Heart right ventricle (tissue), 16 donors: ENCODE measurements around the gene GUCY2D. TPM values are rescaled to one million over a fixed set of nuclear protein-coding genes. Genes with fewer than 3 reads are reported as not detected.

Experiments
- ATAC-seq, 8 donors: fragments of 200-7000 bp; cut with Tn5 transposase; one replicate each; pipeline ENCODE4 v1.9.1; 2020; ENCODE audit warnings: mild to moderate bottlenecking in 8 of 8, moderate library complexity in 8 of 8, moderate number of reproducible peaks in 1 of 8
- DNase-seq, 2 donors: peaks; one replicate each; pipeline ENCODE4 v3.0.0-alpha.2; 2020
- H3K27ac ChIP-seq, 10 donors: fragments of 200-600 bp; sonication (generic) in 2 of 10; one replicate each; pipeline versions ENCODE4 v1.5.0 to v1.8.0; 2020 to 2022; ENCODE audit warnings: mild to moderate bottlenecking in 3 of 10
- H3K27me3 ChIP-seq, 7 donors: fragments of 200-600 bp; one replicate each; pipeline ENCODE4 v1.8.0; 2021 to 2022; ENCODE audit warnings: mild to moderate bottlenecking in 2 of 7
- H3K36me3 ChIP-seq, 9 donors: fragments of 200-600 bp; sonication (generic) in 1 of 9; one replicate each; pipeline versions ENCODE4 v1.5.0 to v1.8.0; 2020 to 2022; ENCODE audit warnings: mild to moderate bottlenecking in 2 of 9
- H3K4me1 ChIP-seq, 9 donors: fragments of 200-600 bp; sonication (generic) in 1 of 9; one replicate each; pipeline versions ENCODE4 v1.5.0 to v1.8.0; 2020 to 2022; ENCODE audit warnings: mild to moderate bottlenecking in 4 of 9
- H3K4me3 ChIP-seq, 10 donors: fragments of 200-600 bp; sonication (generic) in 2 of 10; one replicate each; pipeline versions ENCODE4 v1.5.0 to v1.8.0; 2020 to 2022; ENCODE audit warnings: mild to moderate bottlenecking in 7 of 10, moderate library complexity in 2 of 10
- H3K9me3 ChIP-seq, 11 donors: fragments of 200-600 bp in 10 of 11; sonication (generic) in 2 of 11; one replicate each; pipeline versions ENCODE4 v1.5.0 to v1.8.0; 2013 to 2022; ENCODE audit warnings: mild to moderate bottlenecking in 2 of 11, control low read depth in 1 of 11, moderate library complexity in 1 of 11
- WGBS, 2 donors: extraction: QIAGEN DNeasy Blood & Tissue Kit; methylation state at CpG; one replicate each; pipeline ENCODE4 v1.1.7; 2013; ENCODE audit warnings: inconsistent platforms in 1 of 2; 5-methylcytosine and 5-hydroxymethylcytosine counted together
- intact Hi-C, 10 donors: fragments of 100-400 bp; cut with DNase I; formaldehyde crosslinking; loops; one replicate each; pipeline versions ENCODE4 v1.11.1 to v1.14.2; 2022
- polyA plus RNA-seq, 2 donors: library from polyadenylated mRNA; stranded (reverse); fragments of 200-250 nt; gene quantifications; one replicate each; pipeline ENCODE4 v1.2.3, GENCODE V29; 2013
- total RNA-seq, 10 donors: library from RNA; stranded (reverse); fragmentation: NEBNext Ultra II Directional in 3 of 10; extraction: Animal tissue kit (Norgen Biotek cat#: 25700) in 3 of 10; gene quantifications; one replicate each; pipeline versions ENCODE4 v1.2.1 to v1.2.4, GENCODE V29; 2021 to 2023
- TF ChIP-seq, protein P1 (sequence below), 9 donors: fragments of 200-600 bp; sonication (generic) in 2 of 9; IDR thresholded peaks; one replicate each; pipeline versions ENCODE4 v1.5.0 to v1.8.0; 2021 to 2022; ENCODE audit warnings: antibody characterized with exemption in 9 of 9, mild to moderate bottlenecking in 5 of 9, moderate library complexity in 1 of 9
- donor health status: Arrhythmogenic right ventricular cardiomyopathy.
- donor health status: ischemic (EF 13 %, LVEDD 7.1; RV severe dilation, severe dysfunction).
- donor health status: healthy with polysubstance abuse.
- donor health status: DM: no; HTN: yes; CAD: no.
- donor health status: DM: no; HTN: no; CAD: no.
- donor health status: ischemic (EF 25% LVEDD 6.9; RV normal size, moderate dysfunction).
- donor health status: ischemic (EF 25% LVEDD 5.7; RV mildly dilated, moderate dysfunction).
- donor health status: healthy.
- donor health status: DM: yes; HTN: yes; CAD: no.
- donor health status: Ischemic cardiomyopathy.
- donor health status: ischemic (EF 35%, LVEDD 5.7; RV mildly dilated, moderate dysfunction).
- donor health status: nonischemic (EF 11% LVEDD 7.7; RV severe dilation, severe dysfunction).
- donor health status: DM: yes; HTN: yes; CAD: no.
- donor health status: PGD.
- donor health status: ischemic (EF 29% LVEDD 5.4; RV normal size, mild dysfunction).
- donor health status: nonischemic (EF 23%, LVEDD 6.1; RV moderate dilation, normal function).

GUCY2D gene
- total and polyA plus RNA-seq, 12 donors = 0.06 to 0.69 (median 0.36) TPM; not detected in 6

DNA sequence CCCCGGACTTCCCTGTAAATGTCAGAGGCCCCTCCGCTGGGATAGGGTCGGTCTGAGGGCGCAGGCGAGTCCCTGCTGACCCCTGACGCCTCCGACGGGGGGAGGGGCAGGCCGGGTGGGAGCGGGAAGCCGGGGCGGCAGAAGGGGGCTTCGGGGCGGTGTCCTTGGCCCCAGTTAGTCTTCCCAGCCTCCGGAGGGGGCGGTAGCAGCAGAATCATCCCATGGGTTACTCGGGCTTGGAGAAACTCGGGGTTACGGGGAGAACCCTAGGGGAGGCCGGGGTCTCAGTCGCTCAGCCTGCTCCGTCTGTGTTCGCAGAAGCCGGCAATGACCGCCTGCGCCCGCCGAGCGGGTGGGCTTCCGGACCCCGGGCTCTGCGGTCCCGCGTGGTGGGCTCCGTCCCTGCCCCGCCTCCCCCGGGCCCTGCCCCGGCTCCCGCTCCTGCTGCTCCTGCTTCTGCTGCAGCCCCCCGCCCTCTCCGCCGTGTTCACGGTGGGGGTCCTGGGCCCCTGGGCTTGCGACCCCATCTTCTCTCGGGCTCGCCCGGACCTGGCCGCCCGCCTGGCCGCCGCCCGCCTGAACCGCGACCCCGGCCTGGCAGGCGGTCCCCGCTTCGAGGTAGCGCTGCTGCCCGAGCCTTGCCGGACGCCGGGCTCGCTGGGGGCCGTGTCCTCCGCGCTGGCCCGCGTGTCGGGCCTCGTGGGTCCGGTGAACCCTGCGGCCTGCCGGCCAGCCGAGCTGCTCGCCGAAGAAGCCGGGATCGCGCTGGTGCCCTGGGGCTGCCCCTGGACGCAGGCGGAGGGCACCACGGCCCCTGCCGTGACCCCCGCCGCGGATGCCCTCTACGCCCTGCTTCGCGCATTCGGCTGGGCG is 542 bp downstream of the GUCY2D start:
- Histone ChIP-seq H3K4me3 (peak overlapping the region in 9 of 10 donors; percentile 1 to 48 (median 29)), H3K27me3 (peaks cover 23 to 83% (median 65%) of the 10 kb centered on the region in 7 donors)
- intact Hi-C loops = loop anchor here in 1 of 10 donors (5.0 kb wide), 1 partner anchor 54 kb away; no protein-coding TSS in a partner anchor

DNA sequence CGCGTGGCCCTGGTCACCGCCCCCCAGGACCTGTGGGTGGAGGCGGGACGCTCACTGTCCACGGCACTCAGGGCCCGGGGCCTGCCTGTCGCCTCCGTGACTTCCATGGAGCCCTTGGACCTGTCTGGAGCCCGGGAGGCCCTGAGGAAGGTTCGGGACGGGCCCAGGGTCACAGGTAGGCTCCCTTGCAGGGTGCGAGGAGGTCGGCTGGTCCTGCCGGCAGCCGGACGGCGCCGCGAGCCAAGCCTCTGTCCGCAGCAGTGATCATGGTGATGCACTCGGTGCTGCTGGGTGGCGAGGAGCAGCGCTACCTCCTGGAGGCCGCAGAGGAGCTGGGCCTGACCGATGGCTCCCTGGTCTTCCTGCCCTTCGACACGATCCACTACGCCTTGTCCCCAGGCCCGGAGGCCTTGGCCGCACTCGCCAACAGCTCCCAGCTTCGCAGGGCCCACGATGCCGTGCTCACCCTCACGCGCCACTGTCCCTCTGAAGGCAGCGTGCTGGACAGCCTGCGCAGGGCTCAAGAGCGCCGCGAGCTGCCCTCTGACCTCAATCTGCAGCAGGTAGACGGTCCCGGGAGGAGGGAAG is 1.3 kb downstream of the GUCY2D start:
- Histone ChIP-seq H3K9me3 (no peaks in the 10 kb centered on the region), H3K27me3 (peaks cover 23 to 80% (median 62%) of the 10 kb centered on the region in 7 donors), H3K36me3 (no peaks in the 10 kb centered on the region), H3K4me1 (peaks cover 0 to 17% (median 13%) of the 10 kb centered on the region in 9 donors), H3K27ac (no peak overlapping the region), H3K4me3 (peak overlapping the region in 7 of 10 donors; percentile 21 to 48 (median 30))
- DNase-seq = no peak
- intact Hi-C loops = loop anchor here in 1 of 10 donors (5.0 kb wide), 1 partner anchor 54 kb away; no protein-coding TSS in a partner anchor
- ATAC-seq = peak in 1 of 8 donors; percentile 14
- TF ChIP-seq, protein P1, sequence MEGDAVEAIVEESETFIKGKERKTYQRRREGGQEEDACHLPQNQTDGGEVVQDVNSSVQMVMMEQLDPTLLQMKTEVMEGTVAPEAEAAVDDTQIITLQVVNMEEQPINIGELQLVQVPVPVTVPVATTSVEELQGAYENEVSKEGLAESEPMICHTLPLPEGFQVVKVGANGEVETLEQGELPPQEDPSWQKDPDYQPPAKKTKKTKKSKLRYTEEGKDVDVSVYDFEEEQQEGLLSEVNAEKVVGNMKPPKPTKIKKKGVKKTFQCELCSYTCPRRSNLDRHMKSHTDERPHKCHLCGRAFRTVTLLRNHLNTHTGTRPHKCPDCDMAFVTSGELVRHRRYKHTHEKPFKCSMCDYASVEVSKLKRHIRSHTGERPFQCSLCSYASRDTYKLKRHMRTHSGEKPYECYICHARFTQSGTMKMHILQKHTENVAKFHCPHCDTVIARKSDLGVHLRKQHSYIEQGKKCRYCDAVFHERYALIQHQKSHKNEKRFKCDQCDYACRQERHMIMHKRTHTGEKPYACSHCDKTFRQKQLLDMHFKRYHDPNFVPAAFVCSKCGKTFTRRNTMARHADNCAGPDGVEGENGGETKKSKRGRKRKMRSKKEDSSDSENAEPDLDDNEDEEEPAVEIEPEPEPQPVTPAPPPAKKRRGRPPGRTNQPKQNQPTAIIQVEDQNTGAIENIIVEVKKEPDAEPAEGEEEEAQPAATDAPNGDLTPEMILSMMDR (IDR thresholded peaks at IDR 0.05) = no peak
- WGBS, 2 donors = 47 to 56% methylated on average over 44 of the region's 44 CpGs

More for the DNA sequence above, 542 bp downstream of the GUCY2D start:
- no peak overlapping the region for H3K27ac ChIP-seq
- 3 to 7% methylated on average over 84 to 92 of the region's 92 CpGs for WGBS, 2 donors
- ATAC-seq (peak in 4 of 8 donors; percentile 40 to 62 (median 57)), DNase-seq (no peak)
- TF ChIP-seq, protein P1 (IDR thresholded peaks at IDR 0.05) = no peak
- peaks cover 0 to 17% (median 13%) of the 10 kb centered on the region in 9 donors for H3K4me1 ChIP-seq
- H3K9me3 ChIP-seq = no peaks in the 10 kb centered on the region
- no peaks in the 10 kb centered on the region for H3K36me3 ChIP-seq

GRCh38 chr17:8004899-8005298 is 2.5 kb downstream of the GUCY2D start:
- TF ChIP-seq, protein P1 (IDR thresholded peaks at IDR 0.05) = no peak
- ATAC-seq (no peak), DNase-seq (no peak)
- Histone ChIP-seq H3K27ac (no peak overlapping the region), H3K9me3 (no peaks in the 10 kb centered on the region), H3K4me1 (peaks cover 0 to 17% (median 13%) of the 10 kb centered on the region in 9 donors), H3K36me3 (no peaks in the 10 kb centered on the region), H3K4me3 (no peak overlapping the region), H3K27me3 (peaks cover 23 to 75% (median 60%) of the 10 kb centered on the region in 7 donors)
- intact Hi-C loops = loop anchor here in 1 of 10 donors (5.0 kb wide), 1 partner anchor 52 kb away; no protein-coding TSS in a partner anchor
- 95 to 98% methylated on average over 6 of the region's 6 CpGs for WGBS, 2 donors

DNA sequence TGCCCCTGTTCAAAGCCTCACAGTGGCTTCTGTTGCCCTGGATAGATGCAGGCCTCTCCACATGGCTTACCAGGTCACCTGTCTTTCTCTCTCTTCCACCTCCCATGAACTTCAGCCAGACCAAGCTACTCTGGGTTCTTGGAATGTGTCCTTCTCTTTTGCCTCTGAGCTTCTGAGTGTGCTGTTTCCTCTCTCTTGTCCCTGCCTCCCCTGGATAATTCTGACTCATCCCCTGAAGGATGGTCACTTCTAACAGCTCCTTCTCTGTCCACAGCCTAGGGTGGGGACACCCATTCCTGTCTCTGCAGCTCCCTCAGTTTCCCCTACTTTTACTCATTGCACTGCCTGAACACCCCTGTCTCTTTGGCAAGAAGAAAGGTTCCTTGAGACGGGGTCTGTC is 2.9 kb downstream of the GUCY2D start:
- 95 to 100% methylated on average over 1 of the region's 1 CpG for WGBS, 2 donors
- H3K27me3 ChIP-seq = peaks cover 23 to 70% (median 57%) of the 10 kb centered on the region in 7 donors
- intact Hi-C loops = no loop called here
- ATAC-seq (no peak), DNase-seq (no peak)
- H3K4me1 ChIP-seq = peaks cover 0 to 17% (median 13%) of the 10 kb centered on the region in 9 donors
- H3K9me3 ChIP-seq = no peaks in the 10 kb centered on the region
- no peaks in the 10 kb centered on the region for H3K36me3 ChIP-seq
- no peak overlapping the region for H3K27ac ChIP-seq
- TF ChIP-seq, protein P1 (IDR thresholded peaks at IDR 0.05) = no peak
- no peak overlapping the region for H3K4me3 ChIP-seq
